PC-9 (cell line): ENCODE results near the gene PGS1. TPM values are rescaled to one million over a fixed set of nuclear protein-coding genes. Genes with fewer than 3 reads are reported as not detected.

Source experiments
- BruUV-seq: library from RNA; stranded (reverse); fragments of 400-500 nt; replicated peaks from 2 replicates; lab custom pipeline; 2021; lab: Mats Ljungman, UMichigan
- CTCF ChIA-PET: fragments of 300-600 bp; sonication (Branson Sonifier 250); formaldehyde crosslinking; loops from one replicate; lab custom pipeline; 2022; ENCODE audit warnings: antibody characterized with exemption; lab: Charles Lee
- POLR2A ChIA-PET: fragments of 300-600 bp; sonication (Branson Sonifier 250); formaldehyde crosslinking; loops from one replicate; lab custom pipeline; 2022; ENCODE audit warnings: antibody characterized with exemption; ENCODE audit not compliant: unreplicated experiment; lab: Charles Lee
- DNase-seq, 2 experiments: peaks; one replicate each; pipeline versions ENCODE4 v3.0.0 to v3.0.0-alpha.2; 2015 to 2022; ENCODE audit warnings: mixed read lengths in 1 of 2
- H2AFZ ChIP-seq: fragments of 200-600 bp; sonication (generic); 2 replicates; pipeline ENCODE4 v1.8.1; 2017; ENCODE audit warnings: antibody characterized with exemption
- H3F3A ChIP-seq: fragments of 200-600 bp; sonication (generic); 2 replicates; pipeline ENCODE4 v1.8.1; 2017; ENCODE audit warnings: antibody characterized with exemption, mild to moderate bottlenecking, low read depth; ENCODE audit not compliant: insufficient read depth
- H3K27ac ChIP-seq: fragments of 200-600 bp; sonication (generic); 2 replicates; pipeline ENCODE4 v1.6.1; 2016; ENCODE audit warnings: mixed run types
- H3K27me3 ChIP-seq: fragments of 200-600 bp; sonication (generic); 2 replicates; pipeline ENCODE4 v1.6.1; 2016; ENCODE audit warnings: low read depth, mixed run types; ENCODE audit not compliant: insufficient read depth
- H3K36me3 ChIP-seq: fragments of 200-600 bp; sonication (generic); 2 replicates; pipeline ENCODE4 v1.6.1; 2016; ENCODE audit warnings: low read depth, mixed run types
- H3K4me1 ChIP-seq: fragments of 200-600 bp; sonication (generic); replicated peaks from 2 replicates; pipeline ENCODE4 v1.6.1; 2016; ENCODE audit warnings: mixed run types; ENCODE audit not compliant: insufficient read depth
- H3K4me2 ChIP-seq: fragments of 200-600 bp; sonication (generic); 2 replicates; pipeline ENCODE4 v1.6.1; 2017; ENCODE audit warnings: mixed run types
- H3K4me3 ChIP-seq: fragments of 200-600 bp; sonication (generic); 2 replicates; pipeline ENCODE4 v1.6.1; 2016; ENCODE audit warnings: mixed run types
- H3K79me2 ChIP-seq: fragments of 200-600 bp; sonication (generic); 2 replicates; pipeline ENCODE4 v1.6.1; 2017; ENCODE audit warnings: low read depth, mixed run types
- H3K9me2 ChIP-seq: fragments of 200-600 bp; sonication (generic); 2 replicates; pipeline ENCODE4 v1.8.1; 2017; ENCODE audit warnings: mild to moderate bottlenecking; ENCODE audit not compliant: insufficient read depth
- H3K9me3 ChIP-seq: fragments of 200-600 bp; sonication (generic); 2 replicates; pipeline ENCODE4 v1.8.1; 2016; ENCODE audit warnings: low read depth; ENCODE audit not compliant: insufficient read depth
- H4K20me1 ChIP-seq: fragments of 200-600 bp; sonication (generic); 2 replicates; pipeline ENCODE4 v1.8.1; 2017; ENCODE audit not compliant: insufficient read depth
- CTCF ChIP-seq: fragments of 200-600 bp; sonication (generic); conservative IDR thresholded peaks from 2 replicates; pipeline ENCODE4 v1.6.1; 2017; ENCODE audit warnings: mixed run types, antibody characterized with exemption, mild to moderate bottlenecking, moderate library complexity
- EZH2 ChIP-seq: fragments of 200-600 bp; sonication (generic); IDR thresholded peaks from 2 replicates; pipeline ENCODE4 v1.8.0; 2017; ENCODE audit warnings: antibody characterized with exemption, low read depth
- intact Hi-C: fragments of 100-400 bp; cut with micrococcal nuclease; formaldehyde crosslinking; loops from one replicate; pipeline ENCODE4 v1.10.0; 2022; ENCODE audit not compliant: unreplicated experiment
- total RNA-seq: library from RNA; stranded (reverse); gene quantifications from 2 replicates; pipeline ENCODE4 v1.2.3, GENCODE V29; 2021

PGS1 gene
- total RNA-seq, 1 experiment from 2014 or later: 40.2 TPM

- no peak for DNase-seq
- H3K27ac ChIP-seq: peak overlapping the region; percentile 100
- H4K20me1 ChIP-seq: no peaks in the 10 kb centered on the region
- peaks cover 3% of the 10 kb centered on the region; the same call in 1 of the 2 replicates for H3K79me2 ChIP-seq
- no peak for TF ChIP-seq CTCF
- no peak for TF ChIP-seq EZH2
- H2AFZ ChIP-seq: no peak overlapping the region
- H3K4me2 ChIP-seq: 0 out of 2 replicates have a peak overlapping the region, but pooled peaks have one; percentile 71
- ChIA-PET POLR2A (no interaction called here), CTCF (interaction anchor here (0.9 kb wide), 1 partner anchor 51 kb away, joined by 3 read pairs; no protein-coding TSS in a partner anchor)
- no peak overlapping the region for H3K4me3 ChIP-seq
- intact Hi-C loops: no loop called here
- no peaks in the 10 kb centered on the region for H3K36me3 ChIP-seq
- BruUV-seq: no TSS peak
- peaks cover 73% of the 10 kb centered on the region for H3F3A ChIP-seq
- no peaks in the 10 kb centered on the region for H3K9me2 ChIP-seq
- no peaks in the 10 kb centered on the region for H3K27me3 ChIP-seq
- no peaks in the 10 kb centered on the region for H3K9me3 ChIP-seq
- peaks cover 95% of the 10 kb centered on the region for H3K4me1 ChIP-seq
Observed at GRCh38 chr17:78340183-78340955, 38.1 kb upstream of the PGS1 start.

DNA sequence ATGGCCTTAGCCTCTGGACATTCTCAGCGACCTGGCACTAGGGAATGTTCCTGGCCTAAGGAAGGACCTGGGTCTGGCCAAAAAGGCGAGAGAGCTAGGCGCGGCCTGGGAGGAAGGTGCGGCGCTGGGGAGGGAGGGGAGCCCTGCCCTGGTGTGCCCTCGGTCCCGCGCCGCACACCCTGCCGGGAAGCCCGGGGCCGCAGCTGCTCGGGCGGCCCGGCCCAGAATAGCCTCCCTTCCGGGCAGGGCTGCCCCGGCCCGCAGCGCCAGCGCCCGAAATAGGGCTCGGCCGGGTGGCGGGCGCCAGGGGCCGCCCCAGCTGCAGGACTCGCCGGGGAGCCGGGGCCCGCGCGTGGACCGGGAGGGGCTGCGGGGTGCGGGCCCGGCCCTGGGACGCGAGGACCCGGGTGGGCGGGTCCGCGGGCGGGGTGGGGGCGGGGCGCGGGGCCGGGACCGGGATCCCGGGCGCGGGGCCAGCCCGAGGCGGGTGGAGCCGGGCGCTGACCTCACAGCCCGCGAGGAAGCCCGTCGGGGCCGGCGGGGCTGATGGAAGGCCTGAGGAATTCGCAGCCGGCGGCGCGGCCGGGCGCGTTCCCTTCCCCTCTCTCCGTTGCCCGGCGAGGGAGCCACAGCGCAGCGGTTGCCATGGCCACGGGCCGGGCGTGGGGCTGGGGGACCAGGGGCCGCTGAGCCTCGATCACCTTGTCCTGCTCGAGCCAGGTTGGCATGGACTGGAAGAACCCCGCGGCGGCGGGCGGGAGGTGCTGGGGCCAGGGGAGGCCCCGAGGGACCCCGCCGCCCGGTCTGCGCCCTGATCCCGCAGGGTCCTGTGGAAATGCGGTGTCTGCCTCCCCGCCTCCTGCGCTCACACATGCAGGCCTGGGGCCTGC is 36.6 kb upstream of the PGS1 start:
- Histone ChIP-seq H3K27ac (peak overlapping the region; percentile 92), H3K4me2 (peak overlapping the region; percentile 80), H3K4me1 (peaks cover 82% of the 10 kb centered on the region), H3K36me3 (no peaks in the 10 kb centered on the region), H3F3A (peaks cover 61% of the 10 kb centered on the region), H2AFZ (peak overlapping the region; percentile 58; the same call in 1 of the 2 replicates), H3K9me2 (no peaks in the 10 kb centered on the region), H3K79me2 (peaks cover 3% of the 10 kb centered on the region; the same call in 1 of the 2 replicates), H3K27me3 (no peaks in the 10 kb centered on the region), H3K9me3 (no peaks in the 10 kb centered on the region), H3K4me3 (peak overlapping the region; percentile 60; the same call in 1 of the 2 replicates), H4K20me1 (no peaks in the 10 kb centered on the region)
- TF ChIP-seq EZH2 (no peak), CTCF (no peak)
- POLR2A ChIA-PET: interaction anchor here (0.6 to 0.7 kb wide), 3 partner anchors 33 to 82 kb away, joined by 3 to 4 read pairs (median 3); no protein-coding TSS in a partner anchor
- DNase-seq: peak; percentile 60 to 83
- BruUV-seq: no TSS peak
- intact Hi-C loops: no loop called here
- CTCF ChIA-PET: interaction anchor here (0.5 kb wide), 1 partner anchor 106 kb away, joined by 3 read pairs; no protein-coding TSS in a partner anchor
